Osteocyte (in vitro differentiated cells): ENCODE data around the gene EPS8L2. TPM values are rescaled to one million over a fixed set of nuclear protein-coding genes. Genes with fewer than 3 reads are reported as not detected.
A peak's percentile ranks its signal among the peaks of the same experiment; 100 is the strongest.

ENCODE experiments used
- DNase-seq: peaks from one replicate; pipeline ENCODE4 v3.0.0; 2021; ENCODE audit warnings: mixed read lengths; ENCODE audit not compliant: unreplicated experiment; ENCODE audit errors: extremely low spot score
- H3K27ac Mint-ChIP-seq: one replicate; pipeline ENCODE4 v1.8.0; 2021; ENCODE audit warnings: mild to moderate bottlenecking, mixed read lengths; ENCODE audit not compliant: unreplicated experiment
- H3K27me3 Mint-ChIP-seq: one replicate; pipeline ENCODE4 v1.8.0; 2021; ENCODE audit warnings: mixed read lengths; ENCODE audit not compliant: unreplicated experiment
- H3K36me3 Mint-ChIP-seq: one replicate; pipeline ENCODE4 v1.8.0; 2021; ENCODE audit warnings: mixed read lengths; ENCODE audit not compliant: unreplicated experiment
- H3K4me1 Mint-ChIP-seq: one replicate; pipeline ENCODE4 v1.8.0; 2021; ENCODE audit warnings: mixed read lengths; ENCODE audit not compliant: unreplicated experiment
- H3K4me3 Mint-ChIP-seq: one replicate; pipeline ENCODE4 v1.8.0; 2021; ENCODE audit warnings: mild to moderate bottlenecking, moderate library complexity, mixed read lengths; ENCODE audit not compliant: unreplicated experiment
- H3K9me3 Mint-ChIP-seq: one replicate; pipeline ENCODE4 v1.8.0; 2021; ENCODE audit warnings: mixed read lengths; ENCODE audit not compliant: unreplicated experiment
- CTCF ChIP-seq: fragments of 200-600 bp; sonication (generic); IDR thresholded peaks from 2 replicates; pipeline ENCODE4 v1.5.0; 2021; ENCODE audit warnings: antibody characterized with exemption, mild to moderate bottlenecking, moderate library complexity
- total RNA-seq: library from RNA; stranded (reverse); gene quantifications from 2 replicates; pipeline ENCODE4 v1.2.1, GENCODE V29; 2021

Gene EPS8L2
- total RNA-seq, 1 donor from 2014 or later = 39.3 TPM

- H3K9me3 Mint-ChIP-seq = no peaks in the 10 kb centered on the region
- no peaks in the 10 kb centered on the region for H3K36me3 Mint-ChIP-seq
- H3K27ac Mint-ChIP-seq = peak overlapping the region; percentile 23
- no peak for TF ChIP-seq CTCF
- H3K27me3 Mint-ChIP-seq = no peaks in the 10 kb centered on the region
- no peak overlapping the region for H3K4me3 Mint-ChIP-seq
- H3K4me1 Mint-ChIP-seq = peaks cover 16% of the 10 kb centered on the region
- DNase-seq = no peak
These were observed 20.5 kb downstream of the EPS8L2 start for GRCh38 chr11:726278-727220.

- no peak for TF ChIP-seq CTCF
- DNase-seq = no peak
- Mint-ChIP-seq H3K4me3 (no peak overlapping the region), H3K27me3 (no peaks in the 10 kb centered on the region), H3K36me3 (no peaks in the 10 kb centered on the region), H3K9me3 (no peaks in the 10 kb centered on the region), H3K27ac (peak overlapping the region; percentile 23), H3K4me1 (peaks cover 16% of the 10 kb centered on the region)
These were observed 21.3 kb downstream of the EPS8L2 start for GRCh38 chr11:727281-727701.

GRCh38 chr11:727859-728748 lies 22.1 kb downstream of the EPS8L2 start:
- DNase-seq = peak; percentile 93
- Mint-ChIP-seq H3K4me1 (peaks cover 15% of the 10 kb centered on the region), H3K4me3 (no peak overlapping the region), H3K27ac (peak overlapping the region; percentile 41), H3K9me3 (no peaks in the 10 kb centered on the region), H3K36me3 (no peaks in the 10 kb centered on the region), H3K27me3 (no peaks in the 10 kb centered on the region)
- peak; percentile 99 for TF ChIP-seq CTCF

- Mint-ChIP-seq H3K4me1 (peaks cover 11% of the 10 kb centered on the region), H3K27ac (no peak overlapping the region), H3K4me3 (no peak overlapping the region), H3K9me3 (no peaks in the 10 kb centered on the region), H3K36me3 (no peaks in the 10 kb centered on the region), H3K27me3 (no peaks in the 10 kb centered on the region)
- no peak for DNase-seq
- no peak for TF ChIP-seq CTCF
These were observed 23.0 kb downstream of the EPS8L2 start for GRCh38 chr11:728901-729491.
